GM12875 (cell line): ENCODE results near the gene CYP4F12.

ENCODE experiments used
- H3K4me3 ChIP-seq: one replicate; pipeline ENCODE4 v1.5.1; 2011; ENCODE audit warnings: low read depth, low read length, control low read depth
- TF ChIP-seq, protein P1 (sequence below): IDR thresholded peaks from 2 replicates; pipeline ENCODE4 v1.5.1; 2011; ENCODE audit warnings: low read depth, mild to moderate bottlenecking, control low read depth, inconsistent platforms, low read length, moderate library complexity, borderline replicate concordance; ENCODE audit not compliant: insufficient read depth

Gene CYP4F12

DNA sequence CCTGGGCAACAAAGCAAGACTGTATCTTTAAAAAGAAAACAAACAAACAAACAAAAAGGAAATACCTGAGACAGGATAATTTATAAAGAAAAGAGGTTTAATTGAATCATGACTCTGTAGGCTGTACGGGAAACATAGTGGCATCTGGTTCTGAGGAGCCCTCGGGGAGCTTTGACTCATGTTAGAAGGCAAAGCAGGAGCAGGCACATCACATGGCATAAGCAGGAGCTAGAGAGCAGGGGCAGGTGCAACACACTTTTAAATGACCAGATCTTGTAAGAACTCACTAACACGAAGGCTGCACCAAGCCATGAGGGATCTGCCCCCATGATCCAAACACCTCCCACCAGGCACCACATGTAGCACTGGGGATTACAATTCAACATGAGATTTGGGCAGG lies 41.8 kb downstream of the CYP4F12 start:
- no peak overlapping the region for H3K4me3 ChIP-seq
- TF ChIP-seq, protein P1, sequence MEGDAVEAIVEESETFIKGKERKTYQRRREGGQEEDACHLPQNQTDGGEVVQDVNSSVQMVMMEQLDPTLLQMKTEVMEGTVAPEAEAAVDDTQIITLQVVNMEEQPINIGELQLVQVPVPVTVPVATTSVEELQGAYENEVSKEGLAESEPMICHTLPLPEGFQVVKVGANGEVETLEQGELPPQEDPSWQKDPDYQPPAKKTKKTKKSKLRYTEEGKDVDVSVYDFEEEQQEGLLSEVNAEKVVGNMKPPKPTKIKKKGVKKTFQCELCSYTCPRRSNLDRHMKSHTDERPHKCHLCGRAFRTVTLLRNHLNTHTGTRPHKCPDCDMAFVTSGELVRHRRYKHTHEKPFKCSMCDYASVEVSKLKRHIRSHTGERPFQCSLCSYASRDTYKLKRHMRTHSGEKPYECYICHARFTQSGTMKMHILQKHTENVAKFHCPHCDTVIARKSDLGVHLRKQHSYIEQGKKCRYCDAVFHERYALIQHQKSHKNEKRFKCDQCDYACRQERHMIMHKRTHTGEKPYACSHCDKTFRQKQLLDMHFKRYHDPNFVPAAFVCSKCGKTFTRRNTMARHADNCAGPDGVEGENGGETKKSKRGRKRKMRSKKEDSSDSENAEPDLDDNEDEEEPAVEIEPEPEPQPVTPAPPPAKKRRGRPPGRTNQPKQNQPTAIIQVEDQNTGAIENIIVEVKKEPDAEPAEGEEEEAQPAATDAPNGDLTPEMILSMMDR, result no peak

DNA sequence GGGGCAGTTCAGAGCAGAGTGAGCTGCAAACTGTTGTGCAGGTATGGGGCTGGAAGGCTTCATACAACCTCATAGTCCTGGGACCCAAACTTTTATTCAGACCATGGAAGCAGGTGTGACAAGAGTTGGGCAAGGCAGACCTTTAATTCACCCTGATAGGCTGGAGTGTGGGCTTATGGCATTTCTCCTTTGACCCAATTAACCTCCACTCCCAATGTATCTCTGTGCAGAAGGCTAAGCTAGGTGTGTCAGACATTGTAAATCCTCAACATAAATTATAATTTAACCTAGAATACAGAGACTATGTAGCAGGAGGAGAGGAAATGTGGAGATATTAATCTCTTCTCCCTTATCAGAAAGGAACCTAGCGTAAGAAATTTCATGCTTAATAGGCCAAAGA lies 42.8 kb downstream of the CYP4F12 start:
- H3K4me3 ChIP-seq, result no peak overlapping the region
- TF ChIP-seq, protein P1, result no peak

- TF ChIP-seq, protein P1, result no peak
- no peak overlapping the region for H3K4me3 ChIP-seq
Measured at GRCh38 chr19:15717809-15718208, 44.9 kb downstream of the CYP4F12 start.

GRCh38 chr19:15721268-15721667 lies 48.4 kb downstream of the CYP4F12 start:
- TF ChIP-seq, protein P1, result no peak
- no peak overlapping the region for H3K4me3 ChIP-seq

GRCh38 chr19:15722956-15723355 lies 50.1 kb downstream of the CYP4F12 start:
- H3K4me3 ChIP-seq, result no peak overlapping the region
- TF ChIP-seq, protein P1, result no peak

- TF ChIP-seq, protein P1, result no peak
- no peak within 1 kb of the TSS for H3K4me3 ChIP-seq
Measured at GRCh38 chr19:15727724-15728123, 54.8 kb downstream of the CYP4F12 start, which contains the start of gene OR10H2. OR10H2 (plus strand) TSS chr19:15728024; CDS start chr19:15728044, 20 bp downstream.

- no peak overlapping the region for H3K4me3 ChIP-seq
- TF ChIP-seq, protein P1, result no peak
Measured at GRCh38 chr19:15730538-15730937, 57.7 kb downstream of the CYP4F12 start.
